ENCODE results near the gene GRM7.

The GRM7 gene

DNA sequence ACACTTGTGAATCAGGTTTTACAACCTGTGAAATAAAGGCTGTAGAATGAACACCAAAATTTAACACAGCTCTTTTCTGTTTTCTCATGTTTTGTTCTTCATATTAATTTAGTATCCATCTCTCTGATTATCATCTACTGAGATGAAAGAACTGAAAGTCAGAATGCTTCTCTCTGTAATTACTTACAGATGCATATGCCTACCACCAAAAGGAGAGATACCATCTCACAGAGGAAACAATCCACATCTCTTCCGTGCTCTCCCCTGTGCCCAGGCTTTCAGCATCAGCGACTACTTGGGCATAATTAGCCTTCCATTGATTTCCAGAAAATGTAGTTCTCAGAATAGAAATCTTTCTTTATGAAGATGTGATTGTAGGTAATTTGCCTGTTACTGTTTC, 741.4 kb downstream of the GRM7 start:
- DNase-seq = no peak

- DNase-seq = no peak
Observed at GRCh38 chr3:7607083-7607482, 746.2 kb downstream of the GRM7 start.

GRCh38 chr3:7607676-7608075, 746.8 kb downstream of the GRM7 start:
- DNase-seq = no peak

DNA sequence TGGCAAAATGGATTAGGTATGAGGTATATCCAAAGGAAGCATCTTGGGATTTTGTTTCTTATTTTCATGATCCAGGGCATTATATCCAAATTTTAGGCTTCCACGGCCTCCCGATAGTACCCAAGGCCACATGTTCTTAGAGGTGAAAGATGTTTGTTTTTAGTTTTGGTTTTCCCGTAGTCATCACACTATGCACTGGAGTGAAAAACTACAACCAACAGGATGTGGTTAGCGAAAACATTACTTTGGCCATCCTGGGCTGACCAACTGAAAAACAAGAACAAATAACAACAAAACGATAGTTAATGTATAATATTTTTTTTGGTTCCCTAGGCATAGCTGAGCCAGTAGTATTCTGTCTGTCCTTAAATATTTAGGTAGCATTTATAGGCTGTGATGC, 749.7 kb downstream of the GRM7 start:
- DNase-seq = no peak

DNA sequence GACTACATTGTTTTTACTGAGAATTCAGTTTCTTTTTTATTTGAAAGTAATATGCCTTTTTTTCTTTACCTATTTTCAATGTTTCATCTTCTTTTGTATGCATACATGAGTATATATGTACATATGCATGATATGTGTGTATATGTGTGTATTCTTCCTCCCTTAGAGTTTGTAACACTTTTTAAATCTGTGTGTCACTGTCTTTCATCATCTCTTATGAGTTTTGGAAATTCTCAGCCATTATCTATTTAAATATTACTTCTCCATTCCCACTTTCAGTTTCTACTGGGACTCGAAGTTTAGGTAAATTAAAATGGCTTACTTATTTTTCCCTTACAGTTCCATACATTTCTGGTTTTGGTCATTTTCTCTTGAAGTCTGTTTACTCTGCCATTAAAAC, 754.1 kb downstream of the GRM7 start:
- no peak for DNase-seq

- no peak for DNase-seq
Observed at GRCh38 chr3:7618606-7619005, 757.7 kb downstream of the GRM7 start.

DNA sequence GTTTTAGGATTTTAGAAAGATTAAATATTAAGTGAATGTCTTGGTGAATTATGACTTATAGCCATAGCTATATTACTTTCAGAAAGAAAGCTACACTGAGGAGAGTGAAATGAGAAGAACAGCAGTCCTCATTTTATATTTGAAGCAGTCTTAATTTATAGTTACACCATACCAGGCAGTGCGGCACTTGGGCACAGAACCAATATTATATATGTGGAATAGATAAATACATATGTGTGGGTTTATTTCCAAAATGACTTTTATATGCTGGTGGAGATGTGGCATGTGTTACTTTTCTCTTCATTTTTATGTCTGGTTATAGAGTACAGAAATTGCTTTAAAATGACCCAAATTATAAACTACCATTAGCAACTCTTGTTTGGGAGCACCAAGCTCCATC, 759.5 kb downstream of the GRM7 start:
- DNase-seq = no peak

- DNase-seq = no peak
Observed at GRCh38 chr3:7621046-7621630, 760.2 kb downstream of the GRM7 start.

DNA sequence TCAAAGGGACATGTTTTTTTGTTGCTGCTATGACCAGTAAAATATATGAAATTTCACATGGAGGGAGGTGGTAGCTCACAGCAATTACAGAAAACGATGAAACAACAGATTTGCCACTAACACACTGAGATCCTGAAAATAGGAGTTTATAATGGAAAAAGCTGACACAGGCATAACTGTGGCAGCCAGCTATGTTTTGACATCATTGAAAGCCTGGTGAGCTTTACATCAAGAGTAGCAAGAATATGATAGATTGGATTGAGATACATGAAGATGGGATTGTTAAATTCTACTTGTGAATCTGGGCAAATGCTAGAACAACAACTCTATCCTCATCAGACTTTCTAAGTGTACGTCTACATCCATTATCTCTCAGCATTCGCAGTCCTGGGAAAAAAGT, 760.7 kb downstream of the GRM7 start:
- DNase-seq = no peak

GRCh38 chr3:7625021-7625420, 764.1 kb downstream of the GRM7 start:
- no peak for DNase-seq

- DNase-seq = no peak
Observed at GRCh38 chr3:7630351-7630911, 769.5 kb downstream of the GRM7 start.

GRCh38 chr3:7630925-7631324, 770.0 kb downstream of the GRM7 start:
- DNase-seq = no peak

DNA sequence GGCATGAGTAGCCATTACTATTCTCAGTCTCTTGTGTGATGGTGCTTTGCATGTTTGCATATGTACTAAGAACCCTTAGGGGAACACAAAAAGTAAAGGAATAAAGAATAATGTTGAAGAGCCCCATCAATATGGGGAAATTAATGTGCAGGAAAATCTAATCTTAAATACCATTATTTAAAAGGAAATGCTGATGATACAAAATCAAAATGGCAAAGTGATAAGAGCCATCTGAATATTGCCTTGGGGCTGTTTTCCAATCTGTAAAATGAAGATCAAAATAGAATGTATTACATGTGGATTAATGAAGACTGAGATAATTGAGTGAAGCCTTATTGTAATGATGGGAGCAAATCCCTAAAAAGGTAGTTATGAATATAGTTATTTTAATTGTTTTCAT, 771.4 kb downstream of the GRM7 start:
- no peak for DNase-seq

DNA sequence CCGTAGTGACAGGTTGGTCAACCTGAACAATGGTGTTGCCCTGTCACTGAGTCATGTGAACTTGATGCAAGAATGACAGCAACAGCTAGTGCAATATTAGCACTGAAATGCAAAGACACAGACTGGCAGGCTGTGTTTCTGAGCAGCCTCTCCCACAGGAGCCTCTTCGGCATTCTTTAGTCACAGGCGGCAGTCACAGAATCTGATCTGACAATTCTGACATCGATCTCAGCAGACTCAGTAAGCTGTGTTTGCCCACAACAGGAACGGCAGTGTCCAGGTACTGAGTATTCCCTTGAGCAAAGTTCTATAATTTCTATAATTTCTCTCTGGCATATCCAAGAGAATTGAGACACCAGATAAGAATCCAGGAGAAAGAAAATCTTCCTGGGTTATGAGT, 776.8 kb downstream of the GRM7 start:
- no peak for DNase-seq

- no peak for DNase-seq
Observed at GRCh38 chr3:7638103-7638502, 777.2 kb downstream of the GRM7 start.

DNA sequence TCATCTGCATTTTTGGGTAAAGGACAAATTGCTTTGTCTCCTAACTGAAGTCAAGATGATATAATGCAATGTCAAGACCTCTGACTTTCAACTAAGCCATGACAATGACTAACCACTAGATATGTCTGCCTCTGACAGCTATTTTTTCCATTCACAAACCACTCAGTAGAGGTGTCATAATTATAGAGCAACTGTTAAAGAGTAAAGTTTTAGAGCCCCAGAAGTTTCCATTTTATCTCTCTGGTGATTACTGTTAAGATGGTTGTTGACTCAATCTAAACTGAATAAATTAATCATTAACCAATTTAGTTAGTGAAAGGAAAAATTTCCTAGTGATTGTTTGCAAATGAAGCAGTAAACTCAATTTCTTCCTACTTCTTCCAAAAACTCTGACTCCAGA, 779.9 kb downstream of the GRM7 start:
- no peak for DNase-seq

DNA sequence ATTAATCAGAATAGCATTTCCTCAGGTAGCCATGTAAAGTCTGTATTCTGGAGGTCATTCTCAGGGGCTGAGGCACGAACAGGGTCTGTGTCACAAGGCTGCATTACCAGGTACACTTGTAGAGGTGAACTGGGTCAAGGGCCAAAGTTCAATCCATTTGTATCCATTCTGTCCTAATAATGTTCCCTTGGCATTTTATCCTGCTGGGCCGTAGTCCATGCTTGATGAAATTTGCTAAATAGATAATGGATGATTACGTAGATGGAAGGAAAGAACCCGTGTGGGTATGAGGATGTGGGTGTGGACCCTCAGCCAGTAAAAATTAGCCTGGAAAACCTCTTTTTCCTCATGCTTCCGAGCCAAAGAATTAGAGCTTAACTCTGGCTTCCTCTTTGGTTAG, 785.9 kb downstream of the GRM7 start:
- DNase-seq = no peak

GRCh38 chr3:7650466-7650865, 789.6 kb downstream of the GRM7 start:
- DNase-seq = no peak

GRCh38 chr3:7651274-7651673, 790.4 kb downstream of the GRM7 start:
- DNase-seq = no peak

DNA sequence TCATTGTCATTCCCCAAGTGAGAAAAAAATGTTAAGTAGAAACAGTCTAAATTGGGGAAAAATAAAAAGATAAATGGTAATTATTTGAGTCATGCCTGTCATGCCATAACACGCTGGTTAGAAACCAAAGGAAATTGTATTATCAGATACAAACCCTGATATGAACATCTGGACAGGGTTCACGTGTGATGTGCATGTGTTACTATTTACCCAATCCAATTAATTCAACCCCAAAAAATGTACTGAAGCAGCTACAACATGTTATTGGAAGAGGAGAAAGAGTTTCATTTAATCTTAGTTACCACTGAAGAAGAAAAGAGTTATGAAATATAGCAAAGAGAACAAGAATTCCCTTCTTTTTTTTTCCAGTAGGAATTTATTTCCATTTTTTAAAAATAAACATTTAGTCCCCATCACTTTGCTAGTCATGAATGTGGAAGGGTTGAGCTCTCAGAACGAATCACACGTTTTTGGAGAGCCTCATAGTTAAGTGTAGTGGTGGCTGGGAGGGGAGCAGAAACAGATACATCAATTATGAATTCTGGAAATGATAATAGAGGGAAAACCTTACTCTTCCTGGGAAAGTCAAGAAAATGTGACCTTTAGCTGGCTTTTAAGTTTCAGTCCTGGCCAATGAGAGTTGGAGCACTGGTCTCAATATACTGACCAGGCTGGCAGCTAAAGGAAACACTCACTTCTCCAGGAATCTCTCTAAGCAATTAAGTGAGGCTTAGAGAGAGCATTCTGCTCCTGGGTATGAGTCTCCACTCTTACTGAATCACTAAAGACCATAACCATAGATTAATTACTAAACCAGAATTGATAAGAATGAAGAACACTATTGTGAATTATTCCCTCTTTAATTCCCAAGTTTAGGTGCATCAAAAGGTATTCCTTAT, 796.5 kb downstream of the GRM7 start:
- DNase-seq = no peak

- DNase-seq = no peak
Observed at GRCh38 chr3:7658294-7658693, 797.4 kb downstream of the GRM7 start.

- no peak for DNase-seq
Observed at GRCh38 chr3:7659079-7659478, 798.2 kb downstream of the GRM7 start.

DNA sequence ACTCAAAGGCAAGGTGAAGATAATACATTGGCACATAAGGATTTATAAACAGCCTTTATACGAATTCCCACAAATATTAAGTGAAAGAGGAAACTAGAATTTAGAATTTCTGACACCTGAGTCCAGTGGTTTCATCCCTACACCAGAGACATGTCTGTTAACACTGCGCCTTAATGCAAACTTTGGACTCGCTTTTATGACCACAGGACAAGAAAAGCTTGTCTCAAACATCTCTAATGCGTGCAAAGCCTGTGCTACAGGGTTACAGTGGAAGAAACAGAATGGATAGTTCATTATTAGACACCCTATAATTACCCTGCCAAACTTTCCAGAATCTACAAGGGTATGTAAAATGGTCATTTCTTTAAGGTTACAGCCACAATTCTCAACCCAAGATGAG, 802.9 kb downstream of the GRM7 start:
- DNase-seq = no peak

- DNase-seq = no peak
Observed at GRCh38 chr3:7667774-7668173, 806.9 kb downstream of the GRM7 start.

Measured in right kidney (tissue), 1 donor.